SH-SY5Y (cell line): ENCODE measurements around the gene ZNF516.

Experiments used
- GATA2 ChIP-seq: IDR thresholded peaks from 2 replicates; pipeline ENCODE4 v1.6.1; 2011; ENCODE audit warnings: mild to moderate bottlenecking, low read depth, low read length
- GATA3 ChIP-seq: IDR thresholded peaks from 2 replicates; pipeline ENCODE4 v1.6.1; 2011; ENCODE audit warnings: low read depth, mild to moderate bottlenecking, low read length, moderate library complexity

DNA sequence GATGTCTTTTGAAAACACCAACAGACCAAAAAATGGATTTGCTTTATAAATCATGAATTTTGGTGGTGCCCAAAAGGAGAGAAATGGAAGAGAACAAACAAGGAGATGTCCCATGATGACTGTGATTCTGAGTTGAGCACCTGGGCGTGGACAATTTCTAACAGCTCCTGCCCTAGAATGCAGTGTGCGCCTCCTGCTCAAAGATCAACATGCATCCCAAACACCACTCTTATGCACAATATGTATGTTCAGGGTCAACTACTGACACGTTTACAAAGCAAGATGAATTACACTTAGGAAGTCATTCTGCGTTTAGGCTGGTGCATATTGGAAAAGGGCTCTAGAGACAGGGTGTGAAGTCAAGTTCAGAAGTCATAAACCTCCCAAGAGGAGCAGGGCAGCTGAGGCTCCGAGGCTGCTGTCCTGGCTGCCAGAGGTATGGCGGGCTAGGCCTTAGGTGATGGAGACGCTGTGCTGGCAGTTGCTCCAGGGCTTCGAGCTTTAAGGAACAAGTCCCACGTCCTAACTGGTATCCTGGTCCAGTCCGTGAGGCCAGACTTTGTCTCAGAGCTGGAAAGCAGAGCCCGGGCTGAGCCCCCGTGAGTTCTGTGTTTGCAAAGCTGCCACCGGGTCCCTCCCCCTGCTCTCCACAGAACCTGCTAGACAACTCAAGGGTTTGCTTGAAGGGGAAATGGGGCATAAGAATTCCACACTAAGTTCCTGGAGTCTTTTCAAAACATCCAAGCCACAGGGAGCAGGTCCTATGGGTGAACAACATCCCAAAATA lies 74.0 kb downstream of the ZNF516 start:
- TF ChIP-seq GATA3 (no peak), GATA2 (no peak)
